ENCODE data around the gene SBF2.

Gene SBF2

DNA sequence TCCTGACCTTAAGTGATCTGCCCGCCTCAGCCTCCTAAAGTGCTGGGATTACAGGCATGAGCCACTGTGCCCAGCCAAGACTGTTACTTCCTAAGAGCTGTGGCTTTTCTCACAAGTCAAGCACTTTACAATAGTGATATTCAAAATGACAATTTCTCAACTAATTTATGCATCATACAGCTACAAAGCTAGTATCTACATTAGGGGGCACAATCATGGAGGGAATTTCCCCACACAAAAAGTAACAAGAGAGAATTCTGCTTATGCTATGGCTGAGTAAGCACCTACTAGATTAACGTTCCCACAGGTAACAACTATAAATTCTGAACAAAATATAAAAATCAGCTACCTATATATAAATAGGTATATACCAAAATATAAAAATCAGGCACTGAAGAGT is 72.7 kb downstream of the SBF2 start:
- TF ChIP-seq, protein P1, sequence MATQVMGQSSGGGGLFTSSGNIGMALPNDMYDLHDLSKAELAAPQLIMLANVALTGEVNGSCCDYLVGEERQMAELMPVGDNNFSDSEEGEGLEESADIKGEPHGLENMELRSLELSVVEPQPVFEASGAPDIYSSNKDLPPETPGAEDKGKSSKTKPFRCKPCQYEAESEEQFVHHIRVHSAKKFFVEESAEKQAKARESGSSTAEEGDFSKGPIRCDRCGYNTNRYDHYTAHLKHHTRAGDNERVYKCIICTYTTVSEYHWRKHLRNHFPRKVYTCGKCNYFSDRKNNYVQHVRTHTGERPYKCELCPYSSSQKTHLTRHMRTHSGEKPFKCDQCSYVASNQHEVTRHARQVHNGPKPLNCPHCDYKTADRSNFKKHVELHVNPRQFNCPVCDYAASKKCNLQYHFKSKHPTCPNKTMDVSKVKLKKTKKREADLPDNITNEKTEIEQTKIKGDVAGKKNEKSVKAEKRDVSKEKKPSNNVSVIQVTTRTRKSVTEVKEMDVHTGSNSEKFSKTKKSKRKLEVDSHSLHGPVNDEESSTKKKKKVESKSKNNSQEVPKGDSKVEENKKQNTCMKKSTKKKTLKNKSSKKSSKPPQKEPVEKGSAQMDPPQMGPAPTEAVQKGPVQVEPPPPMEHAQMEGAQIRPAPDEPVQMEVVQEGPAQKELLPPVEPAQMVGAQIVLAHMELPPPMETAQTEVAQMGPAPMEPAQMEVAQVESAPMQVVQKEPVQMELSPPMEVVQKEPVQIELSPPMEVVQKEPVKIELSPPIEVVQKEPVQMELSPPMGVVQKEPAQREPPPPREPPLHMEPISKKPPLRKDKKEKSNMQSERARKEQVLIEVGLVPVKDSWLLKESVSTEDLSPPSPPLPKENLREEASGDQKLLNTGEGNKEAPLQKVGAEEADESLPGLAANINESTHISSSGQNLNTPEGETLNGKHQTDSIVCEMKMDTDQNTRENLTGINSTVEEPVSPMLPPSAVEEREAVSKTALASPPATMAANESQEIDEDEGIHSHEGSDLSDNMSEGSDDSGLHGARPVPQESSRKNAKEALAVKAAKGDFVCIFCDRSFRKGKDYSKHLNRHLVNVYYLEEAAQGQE (IDR thresholded peaks at IDR 0.05; ENCODE audit: insufficient read depth in 1 of 2, low read depth in 2 of 2, low read length in 2 of 2), result no peak
- TF ChIP-seq FOXP2 (optimal IDR thresholded peaks at IDR 0.05; ENCODE audit: borderline replicate concordance, extremely low read depth, extremely low read length, insufficient read depth) (no peak), POLR2AphosphoS5 (IDR thresholded peaks at IDR 0.05; ENCODE audit: low read depth, low read length) (no peak), SIN3A (IDR thresholded peaks at IDR 0.05; ENCODE audit: borderline replicate concordance, insufficient read depth, low read length) (no peak), TAF1 (IDR thresholded peaks at IDR 0.05; ENCODE audit: borderline replicate concordance, insufficient read depth, low read length) (no peak)

DNA sequence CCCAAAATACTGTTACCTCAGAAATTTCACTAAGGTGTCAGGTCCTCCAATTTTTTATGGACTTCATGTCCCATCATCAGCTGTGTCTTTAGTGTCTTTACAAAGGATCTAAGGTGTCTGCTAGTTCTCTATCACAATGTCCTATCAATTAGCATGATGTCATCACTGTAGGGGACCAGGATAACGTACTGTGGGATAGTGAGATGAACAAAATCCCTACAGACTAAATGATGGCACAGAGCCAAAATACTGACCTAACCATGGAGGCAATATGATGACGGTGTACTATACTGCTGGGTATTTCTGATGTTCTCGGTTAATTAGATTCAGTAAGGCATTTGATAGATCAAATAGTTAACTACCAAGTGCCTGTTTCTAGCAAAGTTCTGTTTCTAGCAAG is 82.5 kb downstream of the SBF2 start:
- TF ChIP-seq, protein P1 (IDR thresholded peaks at IDR 0.05; ENCODE audit: insufficient read depth in 1 of 2, low read depth in 2 of 2, low read length in 2 of 2), result no peak
- TF ChIP-seq FOXP2 (optimal IDR thresholded peaks at IDR 0.05; ENCODE audit: borderline replicate concordance, extremely low read depth, extremely low read length, insufficient read depth) (no peak), POLR2AphosphoS5 (IDR thresholded peaks at IDR 0.05; ENCODE audit: low read depth, low read length) (no peak), SIN3A (IDR thresholded peaks at IDR 0.05; ENCODE audit: borderline replicate concordance, insufficient read depth, low read length) (no peak), TAF1 (IDR thresholded peaks at IDR 0.05; ENCODE audit: borderline replicate concordance, insufficient read depth, low read length) (no peak)

DNA sequence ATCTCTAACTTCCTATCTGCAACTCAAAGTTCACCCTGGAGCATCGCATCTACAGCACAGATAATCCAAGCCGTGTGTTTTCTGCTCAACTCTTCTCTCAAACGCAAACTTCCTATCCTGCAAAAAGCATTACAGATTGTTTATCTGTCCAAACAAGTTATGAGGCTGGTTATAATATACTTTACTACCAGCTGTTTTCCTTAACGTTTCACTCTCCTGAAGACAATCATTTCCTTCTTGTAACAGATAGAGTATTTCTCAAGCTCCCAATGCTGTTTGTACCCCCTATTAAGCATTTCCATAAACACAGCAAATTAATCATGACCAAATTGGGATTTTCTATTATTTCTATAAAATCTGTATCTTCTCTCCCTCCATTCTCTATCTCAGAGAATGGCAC is 84.7 kb downstream of the SBF2 start:
- TF ChIP-seq, protein P1 (IDR thresholded peaks at IDR 0.05; ENCODE audit: insufficient read depth in 1 of 2, low read depth in 2 of 2, low read length in 2 of 2), result no peak
- TF ChIP-seq FOXP2 (optimal IDR thresholded peaks at IDR 0.05; ENCODE audit: borderline replicate concordance, extremely low read depth, extremely low read length, insufficient read depth) (no peak), TAF1 (IDR thresholded peaks at IDR 0.05; ENCODE audit: borderline replicate concordance, insufficient read depth, low read length) (no peak), SIN3A (IDR thresholded peaks at IDR 0.05; ENCODE audit: borderline replicate concordance, insufficient read depth, low read length) (no peak), POLR2AphosphoS5 (IDR thresholded peaks at IDR 0.05; ENCODE audit: low read depth, low read length) (no peak)

DNA sequence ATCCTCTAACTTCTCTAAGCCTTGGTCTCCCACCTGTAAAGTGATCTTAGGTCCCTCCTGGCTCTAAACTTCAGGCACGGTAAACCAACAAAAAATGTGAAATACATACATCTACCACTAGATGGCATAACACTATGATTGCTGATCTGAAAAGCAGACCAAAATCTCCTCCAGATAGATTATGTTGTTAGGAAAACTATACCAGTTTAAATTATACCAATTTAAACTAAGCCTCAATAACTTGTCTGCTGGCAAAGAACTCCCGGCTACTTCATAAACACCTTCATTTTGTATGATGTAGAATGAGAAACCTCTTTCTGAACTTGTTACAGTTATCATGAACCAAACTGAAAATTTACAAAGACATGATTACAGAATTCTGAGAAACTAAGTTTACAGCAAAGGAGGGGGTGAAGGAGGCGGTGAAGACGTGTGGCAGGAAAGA is 85.9 kb downstream of the SBF2 start:
- TF ChIP-seq FOXP2 (optimal IDR thresholded peaks at IDR 0.05; ENCODE audit: borderline replicate concordance, extremely low read depth, extremely low read length, insufficient read depth), result no peak
- no peak for TF ChIP-seq POLR2AphosphoS5 (IDR thresholded peaks at IDR 0.05; ENCODE audit: low read depth, low read length)
- no peak for TF ChIP-seq TAF1 (IDR thresholded peaks at IDR 0.05; ENCODE audit: borderline replicate concordance, insufficient read depth, low read length)
- no peak for TF ChIP-seq SIN3A (IDR thresholded peaks at IDR 0.05; ENCODE audit: borderline replicate concordance, insufficient read depth, low read length)
- TF ChIP-seq, protein P1 (IDR thresholded peaks at IDR 0.05; ENCODE audit: insufficient read depth in 1 of 2, low read depth in 2 of 2, low read length in 2 of 2), result no peak

DNA sequence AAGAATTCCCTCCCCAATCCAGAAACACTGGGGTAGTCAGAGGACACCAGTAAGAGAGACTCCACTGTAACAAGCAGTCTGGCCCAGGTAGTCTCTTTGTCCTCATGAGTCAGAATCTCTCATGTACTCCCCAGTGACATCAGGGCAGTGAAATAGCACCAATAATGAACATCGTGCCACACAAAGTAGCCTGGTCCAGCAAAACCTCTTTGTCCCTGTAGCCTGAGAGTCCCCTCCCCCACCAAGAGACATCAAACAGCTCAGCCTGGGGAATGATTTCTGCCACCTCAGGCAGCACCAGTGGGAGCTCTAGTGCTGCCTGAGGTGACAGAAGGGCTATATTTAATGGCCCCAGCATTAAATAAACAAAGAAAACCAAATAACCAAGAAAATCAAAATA is 88.1 kb downstream of the SBF2 start:
- TF ChIP-seq, protein P1 (IDR thresholded peaks at IDR 0.05; ENCODE audit: insufficient read depth in 1 of 2, low read depth in 2 of 2, low read length in 2 of 2), result no peak
- no peak for TF ChIP-seq TAF1 (IDR thresholded peaks at IDR 0.05; ENCODE audit: borderline replicate concordance, insufficient read depth, low read length)
- TF ChIP-seq FOXP2 (optimal IDR thresholded peaks at IDR 0.05; ENCODE audit: borderline replicate concordance, extremely low read depth, extremely low read length, insufficient read depth), result no peak
- no peak for TF ChIP-seq POLR2AphosphoS5 (IDR thresholded peaks at IDR 0.05; ENCODE audit: low read depth, low read length)

All from PFSK-1 (cell line).